B cell (primary cell): ENCODE data around the gene LRRC42. TPM values are rescaled to one million over a fixed set of nuclear protein-coding genes. Genes with fewer than 3 reads are reported as not detected.

Experiments used
- ATAC-seq: fragments of 200-7000 bp; cut with Tn5 transposase; one replicate; pipeline ENCODE4 v1.10.0; 2021; ENCODE audit warnings: low read depth, mild to moderate bottlenecking, moderate number of reproducible peaks, moderate library complexity
- CTCF ChIA-PET: fragments of 350-600 bp; sonication (Branson Sonifier 250); formaldehyde crosslinking; loops from one replicate; lab custom pipeline; 2021; ENCODE audit warnings: antibody characterized with exemption, inconsistent platforms; lab: Charles Lee
- POLR2A ChIA-PET: fragments of 350-600 bp; sonication (Branson Sonifier 250); formaldehyde crosslinking; loops from one replicate; lab custom pipeline; 2021; ENCODE audit warnings: antibody characterized with exemption; lab: Charles Lee
- DNase-seq: peaks from one replicate; pipeline ENCODE4 v3.0.0; 2013
- H2AFZ ChIP-seq: 2 replicates; pipeline ENCODE4 v1.6.1; 2012; ENCODE audit warnings: mild to moderate bottlenecking, low read depth, low read length; ENCODE audit not compliant: insufficient read depth, poor library complexity, severe bottlenecking
- H3K27ac ChIP-seq, 2 donors: 1 replicate in 1 of 2; 2 replicates in 1 of 2; pipeline ENCODE4 v1.5.1; 2012 to 2013; ENCODE audit warnings: low read length in 2 of 2, mild to moderate bottlenecking in 2 of 2, moderate library complexity in 1 of 2
- H3K27me3 ChIP-seq, 4 experiments: fragments of 200-600 bp in 1 of 4; sonication (generic) in 1 of 4; replicated peaks in 1 of 4; 1 replicate in 2 of 4; 2 replicates in 2 of 4; pipeline versions ENCODE4 v1.6.1 to v1.7.0; 2013 to 2016; ENCODE audit warnings: low read length in 3 of 4, mild to moderate bottlenecking in 2 of 4, mixed read lengths in 1 of 4, moderate library complexity in 1 of 4; ENCODE audit not compliant: insufficient read depth in 4 of 4, control insufficient read depth in 3 of 4; ENCODE audit errors: control extremely low read depth in 1 of 4
- H3K36me3 ChIP-seq, 2 experiments: replicated peaks in 1 of 2; 1 replicate in 1 of 2; 2 replicates in 1 of 2; pipeline versions ENCODE4 v1.6.1 to v1.7.1; 2013; ENCODE audit warnings: low read length in 1 of 2; ENCODE audit not compliant: insufficient read depth in 2 of 2, control insufficient read depth in 1 of 2; ENCODE audit errors: control extremely low read depth in 1 of 2, extremely low read depth in 1 of 2
- H3K4me1 ChIP-seq, 2 donors: fragments of 200-600 bp in 1 of 2; sonication (generic) in 1 of 2; 1 replicate in 1 of 2; 2 replicates in 1 of 2; pipeline versions ENCODE4 v1.5.1 to v1.6.1; 2013 to 2017; ENCODE audit warnings: low read length in 2 of 2; ENCODE audit not compliant: control insufficient read depth in 2 of 2, insufficient read depth in 2 of 2
- H3K4me2 ChIP-seq: replicated peaks from 2 replicates; pipeline ENCODE3; 2012; ENCODE audit warnings: mild to moderate bottlenecking, low read depth, low read length; ENCODE audit not compliant: poor library complexity, severe bottlenecking
- H3K4me3 ChIP-seq, 5 experiments: fragments of 200-600 bp in 1 of 5; sonication (generic) in 1 of 5; 1 replicate in 3 of 5; 2 replicates in 2 of 5; pipeline versions ENCODE4 v1.5.1 to v1.7.0; 2011 to 2016; ENCODE audit warnings: low read length in 4 of 5, mild to moderate bottlenecking in 4 of 5, low read depth in 2 of 5, control low read depth in 1 of 5, moderate library complexity in 1 of 5; ENCODE audit not compliant: insufficient read depth in 1 of 5; ENCODE audit errors: control extremely low read depth in 1 of 5, extremely low read depth in 1 of 5
- H3K79me2 ChIP-seq: fragments of 200-600 bp; sonication (generic); one replicate; pipeline ENCODE4 v1.6.0; 2016; ENCODE audit warnings: low read length; ENCODE audit not compliant: control insufficient read depth, insufficient read depth
- H3K9ac ChIP-seq: fragments of 200-600 bp; sonication (generic); 2 replicates; pipeline ENCODE4 v1.6.1; 2017; ENCODE audit warnings: mild to moderate bottlenecking, low read length, moderate library complexity
- H3K9me3 ChIP-seq, 3 donors: one replicate each; pipeline versions ENCODE4 v1.6.1 to v1.7.1; 2013; ENCODE audit warnings: low read length in 2 of 3; ENCODE audit not compliant: control insufficient read depth in 2 of 3, insufficient read depth in 1 of 3; ENCODE audit errors: control extremely low read depth in 1 of 3
- H4K20me1 ChIP-seq: 2 replicates; pipeline ENCODE4 v1.6.0; 2012; ENCODE audit warnings: mild to moderate bottlenecking, low read length; ENCODE audit not compliant: insufficient read depth, control insufficient read depth, poor library complexity, severe bottlenecking
- H3K27ac Mint-ChIP-seq: one replicate; pipeline ENCODE4 v1.8.0; 2021; ENCODE audit warnings: mixed read lengths
- H3K27me3 Mint-ChIP-seq: one replicate; pipeline ENCODE4 v1.8.0; 2021; ENCODE audit warnings: mixed read lengths
- H3K4me1 Mint-ChIP-seq: one replicate; pipeline ENCODE4 v1.8.0; 2021; ENCODE audit warnings: mixed read lengths
- H3K4me3 Mint-ChIP-seq: one replicate; pipeline ENCODE4 v1.8.0; 2021; ENCODE audit warnings: mixed read lengths
- H3K9me3 Mint-ChIP-seq: one replicate; pipeline ENCODE4 v1.8.0; 2022; ENCODE audit warnings: mixed read lengths; ENCODE audit not compliant: insufficient read depth
- CTCF ChIP-seq: fragments of 200-600 bp; IDR thresholded peaks from one replicate; pipeline ENCODE4 v1.8.0; 2022; ENCODE audit warnings: antibody characterized with exemption, mild to moderate bottlenecking
- EZH2 ChIP-seq: IDR thresholded peaks from 2 replicates; pipeline ENCODE4 v1.6.1; 2012; ENCODE audit warnings: borderline replicate concordance, low read depth, mild to moderate bottlenecking, moderate library complexity, low read length; ENCODE audit not compliant: insufficient read depth, poor library complexity, severe bottlenecking
- WGBS: methylation state at CpG from one replicate; pipeline ENCODE4 v1.1.5; 2013; ENCODE audit warnings: missing lambda C conversion rate; ENCODE audit not compliant: insufficient coverage; 5-methylcytosine and 5-hydroxymethylcytosine counted together
- intact Hi-C: fragments of 100-400 bp; cut with micrococcal nuclease; formaldehyde crosslinking; loops from one replicate; pipeline ENCODE4 v1.10.0; 2022
- polyA plus RNA-seq: library from polyadenylated mRNA; depleted of rRNA; stranded (reverse); fragments of >200 nt; gene quantifications from 2 replicates; pipeline ENCODE4 v1.2.3, GENCODE V29; 2012
- total RNA-seq, 2 donors: library from RNA; stranded (reverse); fragments of 120-200 nt in 1 of 2; gene quantifications; 1 replicate in 1 of 2; 2 replicates in 1 of 2; pipeline versions ENCODE4 v1.2.3 to v1.2.4, GENCODE V29; 2013 to 2022

LRRC42 gene
- total and polyA plus RNA-seq, 2 donors (not counting 1 experiment from before 2014, with no cell fraction given), result 4.7 to 10.3 TPM

DNA sequence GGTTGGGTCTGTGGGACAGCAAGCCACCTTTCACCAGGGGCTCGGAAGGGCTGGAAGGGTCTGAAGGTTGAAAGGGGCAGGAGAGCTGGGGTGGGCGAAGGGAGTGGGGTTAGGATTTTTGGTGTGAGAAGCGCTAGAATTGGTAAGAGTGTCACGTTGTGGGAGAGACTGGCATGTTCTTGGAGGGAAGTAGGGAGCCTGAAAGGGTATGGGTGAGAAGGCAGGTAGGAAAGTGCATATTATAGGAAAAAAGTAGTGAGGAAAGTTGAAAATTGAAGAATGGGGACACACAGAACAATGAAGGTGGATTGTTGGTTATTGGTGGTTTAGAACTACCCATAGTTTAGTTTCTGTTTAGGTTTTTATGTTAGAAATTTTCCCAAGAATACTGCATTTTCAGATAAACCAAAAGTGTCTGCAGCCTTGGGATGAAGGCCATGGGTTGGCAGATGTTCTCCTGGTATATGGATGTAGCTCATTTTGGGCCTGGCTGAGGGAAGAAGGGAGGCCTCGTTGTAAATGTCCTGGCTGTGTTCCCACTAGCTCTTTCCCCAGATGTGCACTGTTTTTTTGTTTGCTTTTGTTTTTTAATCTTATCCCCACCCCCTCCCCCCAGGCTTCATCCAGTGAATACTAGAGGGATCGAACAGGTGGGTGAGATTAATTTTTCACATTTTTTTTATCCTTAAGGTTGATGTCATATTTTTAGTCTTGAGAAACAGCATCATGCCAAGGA, 1.2 kb downstream of the LRRC42 start:
- no peak for TF ChIP-seq CTCF
- TF ChIP-seq EZH2, result no peak
- Histone ChIP-seq H3K9me3 (no peaks in the 10 kb centered on the region), H3K27ac (no peak overlapping the region), H3K4me2 (peak overlapping the region; percentile 86), H4K20me1 (no peaks in the 10 kb centered on the region), H3K4me1 (peaks cover 16 to 20% of the 10 kb centered on the region in 2 donors), H3K36me3 (peaks cover 4 to 6% of the 10 kb centered on the region in 2 experiments), H3K79me2 (peaks cover 26% of the 10 kb centered on the region), H2AFZ (peak overlapping the region; percentile 97), H3K27me3 (no peaks in the 10 kb centered on the region), H3K9ac (peak overlapping the region; percentile 76), H3K4me3 (peak overlapping the region in 2 of 5 experiments; percentile 91 to 94)
- no peaks in the 10 kb centered on the region for H3K9me3 Mint-ChIP-seq
- POLR2A ChIA-PET, result interaction anchor here (0.6 to 1.1 kb wide), 2 partner anchors 58 to 528 kb away, joined by 3 to 4 read pairs; partner anchors contain the start of gene YIPF1
- DNase-seq (peak; percentile 10), ATAC-seq (no peak)
- CTCF ChIA-PET, result interaction anchor here (1.1 to 11.4 kb wide), 8 partner anchors 9 to 86 kb away, joined by 3 to 180 read pairs (median 6); partner anchors contain the start of gene YIPF1
- peak overlapping the region; percentile 84 for H3K4me3 Mint-ChIP-seq
- H3K4me1 Mint-ChIP-seq, result peaks cover 33% of the 10 kb centered on the region
- intact Hi-C loops, result loop anchor here (2.0 to 10.0 kb wide), 3 partner anchors 541 to 1583 kb away; partner anchors contain the start of genes CC2D1B and TTC22
- peak overlapping the region; percentile 73 for H3K27ac Mint-ChIP-seq
- no peaks in the 10 kb centered on the region for H3K27me3 Mint-ChIP-seq
- 77% methylated on average over 4 of the region's 6 CpGs for WGBS

DNA sequence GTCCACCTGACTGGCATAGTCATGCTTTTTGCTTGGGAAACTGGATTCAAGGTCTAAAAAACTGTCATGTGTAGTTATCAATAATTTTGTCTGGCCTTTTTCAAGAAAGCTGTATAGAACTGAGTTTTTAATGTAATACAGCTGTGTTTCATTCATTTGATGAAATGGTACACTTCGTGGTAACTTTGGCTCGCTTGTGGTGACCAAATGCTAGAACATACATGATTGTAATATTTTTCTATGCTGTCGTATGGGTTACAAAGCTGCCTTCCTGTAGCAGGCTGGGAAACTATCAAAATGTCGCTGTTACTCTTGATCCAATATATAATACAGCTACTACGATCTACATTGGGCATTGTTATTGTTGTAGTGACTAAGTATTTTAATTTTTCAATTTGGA, 2.1 kb downstream of the LRRC42 start:
- ATAC-seq (no peak), DNase-seq (no peak)
- H3K4me2 ChIP-seq, result no peak overlapping the region
- Mint-ChIP-seq H3K27me3 (no peaks in the 10 kb centered on the region), H3K4me1 (peaks cover 29% of the 10 kb centered on the region), H3K9me3 (no peaks in the 10 kb centered on the region), H3K27ac (no peak overlapping the region), H3K4me3 (no peak overlapping the region)
- H2AFZ ChIP-seq, result no peak overlapping the region
- H3K79me2 ChIP-seq, result peaks cover 18% of the 10 kb centered on the region
- TF ChIP-seq EZH2 (no peak), CTCF (no peak)
- H3K36me3 ChIP-seq, result peaks cover 4 to 13% of the 10 kb centered on the region in 2 experiments
- no peak overlapping the region for H3K9ac ChIP-seq
- no peak overlapping the region for H3K27ac ChIP-seq
- no peaks in the 10 kb centered on the region for H3K27me3 ChIP-seq
- H3K4me1 ChIP-seq, result peaks cover 16 to 20% of the 10 kb centered on the region in 2 donors
- CTCF ChIA-PET, result interaction anchor here (0.6 to 11.4 kb wide), 12 partner anchors 8 to 525 kb away, joined by 3 to 180 read pairs (median 5); partner anchors contain the start of gene YIPF1
- intact Hi-C loops, result loop anchor here (5.0 to 10.0 kb wide), 2 partner anchors 854 to 1583 kb away; partner anchors contain the start of genes CC2D1B and TTC22
- no peaks in the 10 kb centered on the region for H3K9me3 ChIP-seq
- H3K4me3 ChIP-seq, result no peak overlapping the region
- no peaks in the 10 kb centered on the region for H4K20me1 ChIP-seq
- POLR2A ChIA-PET, result interaction anchor here (1.1 kb wide), 1 partner anchor 59 kb away, joined by 3 read pairs; the partner anchor contains the start of gene YIPF1
- no CpG with 5 or more reads among the region's 5 CpGs for WGBS
